MM.1S (cell line): ENCODE measurements around the gene SHISA7.

Source experiments
- EZH2 ChIP-seq: fragments of 300-600 bp; sonication (generic); optimal IDR thresholded peaks from 2 replicates; pipeline ENCODE3; 2017; ENCODE audit warnings: low read depth, mild to moderate bottlenecking, antibody characterized with exemption, low read length, mixed read lengths
- EZH2phosphoT487 ChIP-seq: fragments of 300-600 bp; sonication (generic); IDR thresholded peaks from 2 replicates; pipeline ENCODE4 v1.6.1; 2018; ENCODE audit warnings: antibody characterized with exemption, low read length
- TF ChIP-seq, protein P1 (sequence below): fragments of 300-600 bp; sonication (generic); IDR thresholded peaks from 2 replicates; pipeline ENCODE4 v1.5.1; 2016; ENCODE audit warnings: antibody characterized with exemption, low read length, mixed read lengths

DNA sequence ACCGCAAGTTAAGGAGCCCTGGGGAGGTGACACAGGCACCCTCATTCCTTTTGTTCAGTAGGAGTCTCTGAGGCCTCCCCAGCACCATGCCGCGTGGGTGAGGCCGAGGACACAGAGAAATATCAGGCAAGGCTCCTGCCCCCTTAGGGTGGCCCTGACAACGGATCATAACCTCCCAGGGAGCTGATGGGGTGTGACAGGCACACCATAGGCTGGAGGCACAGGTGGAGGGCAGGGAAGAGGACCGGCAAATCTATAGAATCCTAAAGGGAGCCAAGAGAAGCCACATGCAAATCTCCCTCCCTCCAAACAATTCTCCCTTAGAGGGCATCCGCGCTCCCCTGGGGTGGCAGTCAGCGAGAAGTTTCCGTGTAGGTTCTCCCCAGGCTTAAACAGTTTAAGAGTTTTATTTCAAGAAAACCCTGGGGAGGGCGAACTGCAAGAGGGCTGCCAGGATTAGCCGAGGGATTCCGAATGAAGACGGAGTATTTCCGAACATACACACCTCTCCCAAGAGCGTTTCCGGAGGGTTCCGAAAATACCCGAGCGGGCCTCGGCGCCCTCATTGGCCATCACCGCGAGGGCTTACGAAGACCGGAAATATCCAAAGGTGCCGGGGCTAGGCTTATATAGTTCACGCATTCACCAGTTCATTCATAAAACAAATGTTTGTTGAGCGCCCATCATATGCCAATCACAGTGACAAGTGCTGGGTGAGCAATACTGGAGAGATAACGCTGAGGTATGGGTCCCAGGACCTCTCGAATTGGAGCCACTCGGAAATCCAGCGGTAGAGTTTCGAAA is 58.0 kb downstream of the SHISA7 start:
- TF ChIP-seq, protein P1, sequence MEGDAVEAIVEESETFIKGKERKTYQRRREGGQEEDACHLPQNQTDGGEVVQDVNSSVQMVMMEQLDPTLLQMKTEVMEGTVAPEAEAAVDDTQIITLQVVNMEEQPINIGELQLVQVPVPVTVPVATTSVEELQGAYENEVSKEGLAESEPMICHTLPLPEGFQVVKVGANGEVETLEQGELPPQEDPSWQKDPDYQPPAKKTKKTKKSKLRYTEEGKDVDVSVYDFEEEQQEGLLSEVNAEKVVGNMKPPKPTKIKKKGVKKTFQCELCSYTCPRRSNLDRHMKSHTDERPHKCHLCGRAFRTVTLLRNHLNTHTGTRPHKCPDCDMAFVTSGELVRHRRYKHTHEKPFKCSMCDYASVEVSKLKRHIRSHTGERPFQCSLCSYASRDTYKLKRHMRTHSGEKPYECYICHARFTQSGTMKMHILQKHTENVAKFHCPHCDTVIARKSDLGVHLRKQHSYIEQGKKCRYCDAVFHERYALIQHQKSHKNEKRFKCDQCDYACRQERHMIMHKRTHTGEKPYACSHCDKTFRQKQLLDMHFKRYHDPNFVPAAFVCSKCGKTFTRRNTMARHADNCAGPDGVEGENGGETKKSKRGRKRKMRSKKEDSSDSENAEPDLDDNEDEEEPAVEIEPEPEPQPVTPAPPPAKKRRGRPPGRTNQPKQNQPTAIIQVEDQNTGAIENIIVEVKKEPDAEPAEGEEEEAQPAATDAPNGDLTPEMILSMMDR, result 0 out of 2 replicates have a peak, but pooled peaks have one; percentile 4
- no peak for TF ChIP-seq EZH2phosphoT487
- no peak for TF ChIP-seq EZH2
